GM19193 (cell line): ENCODE data around the gene TLE4.

Experiments
- POLR2A ChIP-seq: IDR thresholded peaks from 4 replicates; pipeline ENCODE4 v1.6.1; 2011; ENCODE audit not compliant: insufficient read depth, insufficient read length; ENCODE audit errors: extremely low read depth

The TLE4 gene

DNA sequence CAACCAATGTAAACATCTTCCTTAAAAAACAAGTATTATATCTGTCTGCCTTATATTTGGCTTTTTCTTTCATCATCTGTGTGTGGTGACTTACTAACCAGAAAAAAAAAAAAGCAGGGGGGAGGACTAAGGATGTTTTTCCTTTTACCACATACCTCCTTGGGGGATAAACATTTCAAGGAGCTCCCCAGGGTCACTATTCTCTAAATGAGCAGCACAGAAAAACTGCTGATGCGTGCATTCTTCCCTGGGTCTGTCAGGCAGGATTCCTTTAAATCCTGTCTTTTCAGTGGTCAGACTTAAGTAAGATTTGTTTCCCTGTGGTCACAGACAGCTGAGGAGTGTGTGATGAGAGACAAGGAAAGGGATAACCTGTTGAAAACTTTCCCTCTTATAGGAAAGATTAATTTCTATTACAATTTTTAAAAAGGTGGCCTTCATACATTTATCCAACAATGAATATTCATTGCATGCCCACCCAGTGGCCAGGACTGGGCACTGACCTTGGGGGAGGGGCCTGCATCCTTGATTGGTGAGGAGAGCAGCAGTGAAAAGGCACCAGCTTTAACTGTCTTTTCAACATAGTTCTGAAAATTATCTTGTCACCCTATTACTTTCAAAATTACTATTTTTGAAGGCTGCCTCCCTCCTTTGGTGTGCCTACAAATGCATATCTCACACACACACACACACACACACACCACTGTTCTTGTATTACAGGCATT, 123.1 kb downstream of the TLE4 start:
- TF ChIP-seq POLR2A: no peak

- no peak for TF ChIP-seq POLR2A
These were observed 123.9 kb downstream of the TLE4 start for GRCh38 chr9:79695531-79696175.

GRCh38 chr9:79698967-79699366, 127.2 kb downstream of the TLE4 start:
- no peak for TF ChIP-seq POLR2A

- no peak for TF ChIP-seq POLR2A
These were observed 127.7 kb downstream of the TLE4 start for GRCh38 chr9:79699479-79699878.

- TF ChIP-seq POLR2A: no peak
These were observed 129.0 kb downstream of the TLE4 start for GRCh38 chr9:79700607-79701360.

GRCh38 chr9:79701651-79702050, 129.9 kb downstream of the TLE4 start:
- no peak for TF ChIP-seq POLR2A

- TF ChIP-seq POLR2A: no peak
These were observed 133.9 kb downstream of the TLE4 start for GRCh38 chr9:79705704-79706103.

GRCh38 chr9:79706512-79706911, 134.7 kb downstream of the TLE4 start:
- TF ChIP-seq POLR2A: no peak

GRCh38 chr9:79707589-79707988, 135.8 kb downstream of the TLE4 start:
- no peak for TF ChIP-seq POLR2A

DNA sequence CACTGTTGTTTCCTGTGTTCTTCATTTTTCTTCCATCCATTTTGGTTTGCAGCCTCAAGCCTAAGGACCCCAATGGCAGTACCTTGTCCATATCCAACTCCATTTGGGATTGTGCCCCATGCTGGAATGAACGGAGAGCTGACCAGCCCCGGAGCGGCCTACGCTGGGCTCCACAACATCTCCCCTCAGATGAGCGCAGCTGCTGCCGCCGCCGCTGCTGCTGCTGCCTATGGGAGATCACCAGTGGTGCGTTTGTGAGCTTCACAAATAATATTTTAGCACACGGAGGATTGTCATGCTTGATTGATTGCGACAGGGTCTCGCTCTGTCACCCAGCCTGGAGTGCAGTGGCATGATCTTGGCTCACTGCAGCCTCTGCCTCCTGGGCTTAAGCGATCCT, 136.8 kb downstream of the TLE4 start:
- no peak for TF ChIP-seq POLR2A

- TF ChIP-seq POLR2A: no peak
These were observed 138.2 kb downstream of the TLE4 start for GRCh38 chr9:79709743-79710674.

DNA sequence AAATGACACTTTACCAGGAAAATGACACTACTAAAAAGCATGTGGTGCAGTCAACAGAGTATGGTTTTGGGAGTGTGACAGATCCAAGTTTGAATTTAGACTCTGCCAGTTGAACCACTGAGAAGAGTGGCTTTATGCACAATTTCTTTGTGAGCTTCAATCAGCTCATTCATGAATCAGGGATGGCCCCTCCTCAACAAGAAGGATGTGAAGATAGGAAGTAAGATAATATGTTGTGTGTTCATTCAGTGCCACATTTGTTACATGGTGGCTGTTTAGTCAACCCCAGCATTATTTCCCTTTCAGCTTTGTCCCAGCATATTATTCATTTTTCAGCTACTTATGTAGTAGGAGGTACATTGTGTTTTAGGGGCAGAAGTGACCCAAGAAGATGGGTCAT, 140.1 kb downstream of the TLE4 start:
- no peak for TF ChIP-seq POLR2A

DNA sequence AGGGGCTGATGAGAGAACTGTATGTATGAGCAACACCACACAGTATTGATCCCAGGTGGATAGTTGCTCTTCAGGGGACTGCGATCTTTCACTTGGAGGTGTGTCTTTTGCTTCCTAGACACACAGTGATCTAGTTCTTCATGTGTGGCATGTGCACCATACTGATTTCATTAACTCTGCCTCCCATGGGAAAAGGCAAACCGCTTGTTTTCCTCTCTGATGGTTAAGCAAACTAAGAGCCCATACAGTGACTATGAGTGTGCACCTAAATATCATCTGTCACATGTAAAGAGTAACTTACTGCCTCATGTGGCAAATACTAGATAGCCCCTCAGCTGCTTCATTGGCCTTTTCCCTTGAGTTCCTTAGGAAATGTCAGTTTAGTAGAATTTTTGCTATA, 147.3 kb downstream of the TLE4 start:
- no peak for TF ChIP-seq POLR2A

GRCh38 chr9:79719989-79720388, 148.2 kb downstream of the TLE4 start:
- TF ChIP-seq POLR2A: no peak

- no peak for TF ChIP-seq POLR2A
These were observed 159.6 kb downstream of the TLE4 start for GRCh38 chr9:79731171-79731890.
